Glutamatergic neuron (in vitro differentiated cells): Measurements from ENCODE around the gene PAPLN. TPM values are rescaled to one million over a fixed set of nuclear protein-coding genes. Genes with fewer than 3 reads are reported as not detected.

Experiments
- DNase-seq: peaks from one replicate; pipeline ENCODE4 v3.0.0; 2022
- H3K27ac Mint-ChIP-seq: one replicate; pipeline ENCODE4 v1.8.0; 2020; ENCODE audit warnings: mild to moderate bottlenecking, mixed read lengths, inconsistent platforms; ENCODE audit not compliant: unreplicated experiment
- H3K27me3 Mint-ChIP-seq: one replicate; pipeline ENCODE4 v1.8.0; 2020; ENCODE audit warnings: mild to moderate bottlenecking, moderate library complexity, mixed read lengths, inconsistent platforms; ENCODE audit not compliant: unreplicated experiment
- H3K36me3 Mint-ChIP-seq: one replicate; pipeline ENCODE4 v1.8.0; 2020; ENCODE audit warnings: mild to moderate bottlenecking, mixed read lengths, inconsistent platforms; ENCODE audit not compliant: unreplicated experiment
- H3K4me1 Mint-ChIP-seq: one replicate; pipeline ENCODE4 v1.8.0; 2020; ENCODE audit warnings: mild to moderate bottlenecking, low read depth, mixed read lengths, inconsistent platforms; ENCODE audit not compliant: unreplicated experiment
- H3K4me3 Mint-ChIP-seq: one replicate; pipeline ENCODE4 v1.8.0; 2020; ENCODE audit warnings: mild to moderate bottlenecking, mixed read lengths, inconsistent platforms; ENCODE audit not compliant: unreplicated experiment
- H3K9me3 Mint-ChIP-seq: one replicate; pipeline ENCODE4 v1.8.0; 2020; ENCODE audit warnings: mild to moderate bottlenecking, moderate library complexity, mixed read lengths, inconsistent platforms; ENCODE audit not compliant: unreplicated experiment
- total RNA-seq: library from RNA; stranded (reverse); fragmentation: NEBNext Ultra II Directional; extraction: Animal tissue kit (Norgen Biotek cat#: 25700); gene quantifications from one replicate; pipeline ENCODE4 v1.2.1, GENCODE V29; 2021; ENCODE audit not compliant: unreplicated experiment
- TF ChIP-seq, protein P1 (sequence below): fragments of 200-600 bp; sonication (generic); IDR thresholded peaks from one replicate; pipeline ENCODE4 v1.5.0; 2021; ENCODE audit not compliant: partially characterized antibody, unreplicated experiment

PAPLN gene
- total RNA-seq, 1 donor from 2014 or later: 2.8 TPM

GRCh38 chr14:73254247-73255004 lies 17.1 kb downstream of the PAPLN start:
- TF ChIP-seq, protein P1, sequence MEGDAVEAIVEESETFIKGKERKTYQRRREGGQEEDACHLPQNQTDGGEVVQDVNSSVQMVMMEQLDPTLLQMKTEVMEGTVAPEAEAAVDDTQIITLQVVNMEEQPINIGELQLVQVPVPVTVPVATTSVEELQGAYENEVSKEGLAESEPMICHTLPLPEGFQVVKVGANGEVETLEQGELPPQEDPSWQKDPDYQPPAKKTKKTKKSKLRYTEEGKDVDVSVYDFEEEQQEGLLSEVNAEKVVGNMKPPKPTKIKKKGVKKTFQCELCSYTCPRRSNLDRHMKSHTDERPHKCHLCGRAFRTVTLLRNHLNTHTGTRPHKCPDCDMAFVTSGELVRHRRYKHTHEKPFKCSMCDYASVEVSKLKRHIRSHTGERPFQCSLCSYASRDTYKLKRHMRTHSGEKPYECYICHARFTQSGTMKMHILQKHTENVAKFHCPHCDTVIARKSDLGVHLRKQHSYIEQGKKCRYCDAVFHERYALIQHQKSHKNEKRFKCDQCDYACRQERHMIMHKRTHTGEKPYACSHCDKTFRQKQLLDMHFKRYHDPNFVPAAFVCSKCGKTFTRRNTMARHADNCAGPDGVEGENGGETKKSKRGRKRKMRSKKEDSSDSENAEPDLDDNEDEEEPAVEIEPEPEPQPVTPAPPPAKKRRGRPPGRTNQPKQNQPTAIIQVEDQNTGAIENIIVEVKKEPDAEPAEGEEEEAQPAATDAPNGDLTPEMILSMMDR: no peak
- Mint-ChIP-seq H3K27ac (no peak overlapping the region), H3K9me3 (peaks cover 1% of the 10 kb centered on the region), H3K4me1 (peaks cover 3% of the 10 kb centered on the region), H3K27me3 (peaks cover 1% of the 10 kb centered on the region), H3K4me3 (no peak overlapping the region), H3K36me3 (no peaks in the 10 kb centered on the region)
- DNase-seq: no peak

- no peaks in the 10 kb centered on the region for H3K36me3 Mint-ChIP-seq
- no peak for DNase-seq
- TF ChIP-seq, protein P1: no peak
- H3K9me3 Mint-ChIP-seq: peaks cover 1% of the 10 kb centered on the region
- H3K4me3 Mint-ChIP-seq: no peak overlapping the region
- H3K27me3 Mint-ChIP-seq: peaks cover 6% of the 10 kb centered on the region
- no peak overlapping the region for H3K27ac Mint-ChIP-seq
- H3K4me1 Mint-ChIP-seq: peaks cover 3% of the 10 kb centered on the region
Observed at GRCh38 chr14:73255005-73255400, 17.7 kb downstream of the PAPLN start.

GRCh38 chr14:73255693-73256225 lies 18.5 kb downstream of the PAPLN start:
- Mint-ChIP-seq H3K9me3 (peaks cover 1% of the 10 kb centered on the region), H3K4me3 (no peak overlapping the region), H3K27ac (no peak overlapping the region), H3K4me1 (no peaks in the 10 kb centered on the region), H3K27me3 (peaks cover 6% of the 10 kb centered on the region), H3K36me3 (no peaks in the 10 kb centered on the region)
- TF ChIP-seq, protein P1: no peak
- no peak for DNase-seq

GRCh38 chr14:73258076-73258475 lies 20.8 kb downstream of the PAPLN start:
- DNase-seq: no peak
- no peak overlapping the region for H3K4me3 Mint-ChIP-seq
- TF ChIP-seq, protein P1: no peak
- no peaks in the 10 kb centered on the region for H3K36me3 Mint-ChIP-seq
- peaks cover 2% of the 10 kb centered on the region for H3K4me1 Mint-ChIP-seq
- H3K27me3 Mint-ChIP-seq: peaks cover 6% of the 10 kb centered on the region
- peaks cover 1% of the 10 kb centered on the region for H3K9me3 Mint-ChIP-seq
- no peak overlapping the region for H3K27ac Mint-ChIP-seq
